K562 (cell line): Measurements from ENCODE around the gene LRRC7. TPM values are rescaled to one million over a fixed set of nuclear protein-coding genes. Genes with fewer than 3 reads are reported as not detected.
A peak's percentile ranks its signal among the peaks of the same experiment; 100 is the strongest.

Source experiments
- ATAC-seq: fragments of 200-7000 bp; cut with Tn5 transposase; 3 replicates; pipeline ENCODE4 v1.9.1; 2020; ENCODE audit warnings: moderate library complexity
- BruUV-seq: library from RNA; stranded (reverse); fragments of 400-500 nt; replicated peaks from 2 replicates; lab custom pipeline; 2021; lab: Mats Ljungman, UMichigan
- CTCF ChIA-PET: fragments of 300-600 bp; formaldehyde crosslinking; extraction: SDS; loops from one replicate; lab custom pipeline; 2021; ENCODE audit warnings: low intra/inter-chr PET ratio; lab: Yijun Ruan, JAX
- POLR2A ChIA-PET: fragments of 300-600, 350-650 bp; sonication (Branson Sonifier 250); formaldehyde crosslinking; extraction: SDS; loops from one replicate; lab custom pipeline; 2021; ENCODE audit warnings: antibody characterized with exemption, inconsistent platforms; lab: Yijun Ruan, JAX
- DNase-seq, 4 experiments: peaks; one replicate each; pipeline versions ENCODE4 v3.0.0 to v3.0.0-alpha.2; 2011 to 2018; ENCODE audit warnings: low spot score in 3 of 4, mixed read lengths in 3 of 4; ENCODE audit errors: extremely low read depth in 1 of 4
- FAIRE-seq: peaks from 2 replicates; lab custom pipeline; 2011; peaks lifted over from hg19 to GRCh38; lab: Jason Lieb, UNC
- H2AFZ ChIP-seq: 2 replicates; pipeline ENCODE4 v1.6.0; 2011; ENCODE audit warnings: low read depth, low read length, control low read depth, inconsistent platforms
- H3K27ac ChIP-seq: fragments of 200-600 bp; 3 replicates; pipeline ENCODE4 v1.8.0; 2011; ENCODE audit warnings: low read depth, mild to moderate bottlenecking, control low read depth, inconsistent platforms, low read length, moderate library complexity, mixed read lengths; ENCODE audit errors: extremely low read depth
- H3K27me3 ChIP-seq, 2 experiments: fragments of 300-600 bp in 1 of 2; 2 replicates in 1 of 2; 3 replicates in 1 of 2; pipeline versions ENCODE4 v1.6.0 to v1.8.0; 2011; ENCODE audit warnings: inconsistent platforms in 2 of 2, low read length in 2 of 2, mild to moderate bottlenecking in 1 of 2, mixed read lengths in 1 of 2, moderate library complexity in 1 of 2; ENCODE audit not compliant: control insufficient read depth in 2 of 2, insufficient read depth in 2 of 2
- H3K36me3 ChIP-seq: fragments of 300-600 bp; 3 replicates; pipeline ENCODE4 v1.8.0; 2011; ENCODE audit warnings: mild to moderate bottlenecking, low read length, inconsistent platforms; ENCODE audit not compliant: control insufficient read depth, insufficient read depth
- H3K4me1 ChIP-seq, 2 experiments: fragments of 200-600 bp in 1 of 2; replicated peaks in 1 of 2; 2 replicates in 1 of 2; 3 replicates in 1 of 2; pipeline versions ENCODE4 v1.5.1 to v1.8.0; 2011; ENCODE audit warnings: inconsistent platforms in 2 of 2, low read length in 2 of 2, mild to moderate bottlenecking in 1 of 2, mixed read lengths in 1 of 2, moderate library complexity in 1 of 2; ENCODE audit not compliant: control insufficient read depth in 2 of 2, insufficient read depth in 2 of 2
- H3K4me2 ChIP-seq: 2 replicates; pipeline ENCODE4 v1.6.1; 2011; ENCODE audit warnings: low read length, control low read depth, inconsistent platforms, mixed read lengths; ENCODE audit not compliant: insufficient read depth
- H3K4me3 ChIP-seq: fragments of 200-600 bp; sonication (generic), shearing (Covaris generic); 2 replicates; pipeline ENCODE4 v1.5.1; 2016; ENCODE audit warnings: control low read depth, inconsistent platforms
- H3K79me2 ChIP-seq: fragments of 200-600 bp; 3 replicates; pipeline ENCODE4 v1.8.0; 2011; ENCODE audit warnings: low read length, inconsistent platforms; ENCODE audit not compliant: control insufficient read depth, insufficient read depth
- H3K9ac ChIP-seq, 2 experiments: 2 replicates each; pipeline versions ENCODE4 v1.6.0 to v1.6.1; 2011; ENCODE audit warnings: low read depth in 2 of 2, low read length in 2 of 2, control low read depth in 1 of 2, inconsistent platforms in 1 of 2, mild to moderate bottlenecking in 1 of 2, mixed read lengths in 1 of 2; ENCODE audit not compliant: insufficient read depth in 1 of 2
- H3K9me1 ChIP-seq: one replicate; pipeline ENCODE4 v1.6.0; 2011; ENCODE audit warnings: inconsistent platforms, mild to moderate bottlenecking, low read length, moderate library complexity; ENCODE audit not compliant: control insufficient read depth, insufficient read depth
- H3K9me3 ChIP-seq: replicated peaks from 2 replicates; pipeline ENCODE4 v1.5.1; 2011; ENCODE audit warnings: low read depth, low read length, inconsistent platforms; ENCODE audit not compliant: control insufficient read depth, insufficient read depth
- H4K20me1 ChIP-seq: replicated peaks from 2 replicates; pipeline ENCODE4 v1.6.1; 2011; ENCODE audit warnings: low read length, inconsistent platforms, mixed read lengths; ENCODE audit not compliant: control insufficient read depth, insufficient read depth
- ARNT ChIP-seq, 2 experiments: fragments of 450-650 bp; IDR thresholded peaks; 2 replicates each; pipeline ENCODE4 v1.6.1; 2016; ENCODE audit warnings: mild to moderate bottlenecking in 1 of 2
- BDP1 ChIP-seq: IDR thresholded peaks from 3 replicates; pipeline ENCODE4 v1.6.1; 2011; ENCODE audit not compliant: insufficient read length, insufficient read depth
- BRF1 ChIP-seq: IDR thresholded peaks from 3 replicates; pipeline ENCODE4 v1.6.1; 2011; ENCODE audit warnings: borderline replicate concordance, mild to moderate bottlenecking; ENCODE audit not compliant: insufficient read length; ENCODE audit errors: extremely low read depth
- CC2D1A ChIP-seq: fragments of 450-650 bp; IDR thresholded peaks from 2 replicates; pipeline ENCODE4 v1.6.1; 2017; ENCODE audit warnings: mild to moderate bottlenecking
- CEBPB ChIP-seq: fragments of 450-650 bp; IDR thresholded peaks from 2 replicates; pipeline ENCODE4 v1.6.1; 2016; ENCODE audit warnings: missing genetic modification characterization, missing compliant biosample characterization
- CEBPG ChIP-seq, 3 experiments: fragments of 200-800 bp in 1 of 3; sonication (Bioruptor generic) in 1 of 3; sonication (generic) in 1 of 3; formaldehyde crosslinking in 1 of 3; IDR thresholded peaks in 2 of 3; conservative IDR thresholded peaks in 1 of 3; 2 replicates each; pipeline versions ENCODE4 v1.6.1 to v1.8.0; 2016 to 2022; ENCODE audit warnings: missing compliant biosample characterization in 2 of 3, missing genetic modification characterization in 2 of 3, mild to moderate bottlenecking in 1 of 3, missing genetic modification reagents in 1 of 3
- DIDO1 ChIP-seq: fragments of 450-650 bp; IDR thresholded peaks from 2 replicates; pipeline ENCODE4 v1.6.1; 2016; ENCODE audit warnings: low read depth, missing biosample characterization, missing genetic modification characterization
- GATAD2B ChIP-seq: fragments of 450-650 bp; IDR thresholded peaks from 2 replicates; pipeline ENCODE4 v1.6.1; 2017; ENCODE audit warnings: mild to moderate bottlenecking, borderline replicate concordance
- IRF2 ChIP-seq: sonication (generic); formaldehyde crosslinking; IDR thresholded peaks from 2 replicates; pipeline ENCODE4 v1.8.1; 2022; ENCODE audit warnings: mild to moderate bottlenecking, missing genetic modification reagents
- NR0B1 ChIP-seq: fragments of 450-650 bp; IDR thresholded peaks from one replicate; pipeline ENCODE4 v1.6.1; 2018; ENCODE audit warnings: mild to moderate bottlenecking, moderate library complexity; ENCODE audit not compliant: partially characterized antibody
- PHF8 ChIP-seq: fragments of 200-600 bp; sonication (generic); IDR thresholded peaks from 2 replicates; pipeline ENCODE4 v1.6.1; 2012; ENCODE audit warnings: mixed run types, mild to moderate bottlenecking, inconsistent platforms, low read length, moderate library complexity, borderline replicate concordance
- ZFP36 ChIP-seq: fragments of 150-350 bp; IDR thresholded peaks from 2 replicates; pipeline ENCODE4 v1.6.1; 2018; ENCODE audit warnings: low read length, low read depth; ENCODE audit not compliant: partially characterized antibody
- ZNF184 ChIP-seq: sonication (generic); formaldehyde crosslinking; IDR thresholded peaks from 2 replicates; pipeline ENCODE4 v1.5.0; 2020; ENCODE audit warnings: missing genetic modification reagents
- ZNF408 ChIP-seq: fragments of 250-450 bp; sonication (Bioruptor Pico); IDR thresholded peaks from 2 replicates; pipeline ENCODE4 v1.4.0; 2020; ENCODE audit warnings: low read depth, mild to moderate bottlenecking, moderate library complexity
- ZNF699 ChIP-seq: fragments of 250-450 bp; sonication (Bioruptor Pico); IDR thresholded peaks from 2 replicates; pipeline ENCODE4 v1.8.0; 2021; ENCODE audit warnings: mild to moderate bottlenecking, moderate library complexity; ENCODE audit not compliant: insufficient replicate concordance
- WGBS: fragments of 100-300 bp; shearing (Covaris generic); methylation state at CpG from one replicate; pipeline ENCODE4 v1.1.6; 2016; ENCODE audit warnings: low coverage, mixed read lengths; ENCODE audit not compliant: insufficient coverage; ENCODE audit errors: missing lambda C conversion rate; 5-methylcytosine and 5-hydroxymethylcytosine counted together
- in situ Hi-C: fragments of 300-500 bp; cut with MboI; formaldehyde crosslinking; loops from 4 replicates; pipeline ENCODE4 v1.15.0; 2018; ENCODE audit warnings: inconsistent platforms, mixed read lengths
- intact Hi-C: fragments of 100-400 bp; cut with micrococcal nuclease; formaldehyde crosslinking; loops from 2 replicates; pipeline ENCODE4 v1.14.2; 2022
- polyA plus RNA-seq, 8 experiments: library from polyadenylated mRNA; depleted of rRNA in 4 of 8; stranded (reverse) in 5 of 8; unstranded in 3 of 8; fragments of >200 nt; fragmentation: Nextera tagmentation in 2 of 8; fragmentation: Illumina TruSeq in 1 of 8; extraction: Ambion mirVana in 2 of 8; extraction: Trizol in 1 of 8; gene quantifications; 2 replicates each; pipeline versions ENCODE4 v1.2.1 to v1.2.3, GENCODE V29; 2011 to 2014; ENCODE audit warnings: inconsistent platforms in 1 of 8, missing spikeins in 1 of 8
- total RNA-seq, 7 experiments: library from RNA; depleted of rRNA in 6 of 7; stranded (reverse); fragments of >200 nt in 6 of 7; fragmentation: Illumina TruSeq in 2 of 7; extraction: Trizol in 2 of 7; gene quantifications; 2 replicates each; pipeline versions ENCODE4 v1.2.1 to v1.2.3, GENCODE V29; 2011 to 2021; ENCODE audit warnings: low replicate concordance in 1 of 7

Gene LRRC7
- total and polyA plus RNA-seq, 9 of the 15 experiments (the other 6 are each of a cell fraction or from before 2014, with no cell fraction given) = 0.09 to 0.94 (median 0.49) TPM

- H3K4me2 ChIP-seq = no peak overlapping the region
- no peak overlapping the region for H3K4me3 ChIP-seq
- 4% methylated on average over 1 of the region's 1 CpG for WGBS
- no peaks in the 10 kb centered on the region for H3K79me2 ChIP-seq
- H3K9me3 ChIP-seq = no peaks in the 10 kb centered on the region
- H3K4me1 ChIP-seq = no peaks in the 10 kb centered on the region
- POLR2A ChIA-PET = interaction anchor here (0.5 kb wide), 1 partner anchor 10 kb away, joined by 6 read pairs; no protein-coding TSS in a partner anchor
- TF ChIP-seq NR0B1 (no peak), ZNF184 (CRISPR knock-in tag) (no peak), ZFP36 (no peak), GATAD2B (no peak), IRF2 (no peak), BDP1 (no peak), CC2D1A (no peak), DIDO1 (tag) (no peak), PHF8 (no peak), CEBPG (CRISPR knock-in tag; IDR thresholded peaks at IDR 0.05) (no peak), CEBPG (tag; conservative IDR thresholded peaks at IDR 0.05 in 1 of 2, IDR thresholded peaks at IDR 0.05 in 1 of 2) (peak in 1 of 2 experiments; percentile 64; a peak in 2 of 4 replicates), ZNF699 (CRISPR knock-in tag) (no peak), ZNF408 (CRISPR knock-in tag) (no peak), BRF1 (no peak), CEBPB (tag) (peak; percentile 38; the same call in 1 of the 2 replicates), ARNT (IDR thresholded peaks at IDR 0.05) (no peak)
- no peak overlapping the region for H3K27ac ChIP-seq
- no peaks in the 10 kb centered on the region for H3K9me1 ChIP-seq
- H3K27me3 ChIP-seq = no peaks in the 10 kb centered on the region
- DNase-seq (no peak), FAIRE-seq (no peak), ATAC-seq (no peak)
- no peaks in the 10 kb centered on the region for H4K20me1 ChIP-seq
- in situ Hi-C loops (no loop called here), intact Hi-C loops (no loop called here)
- no peaks in the 10 kb centered on the region for H3K36me3 ChIP-seq
- no peak overlapping the region for H3K9ac ChIP-seq
- no peak overlapping the region for H2AFZ ChIP-seq
- CTCF ChIA-PET = no interaction called here
- BruUV-seq = no TSS peak
These were observed 456.6 kb downstream of the LRRC7 start for GRCh38 chr1:70024272-70024671.
